Peyer's patch (tissue), 4 donors: ENCODE measurements around the gene LCN2.

Experiments used
- POLR2A ChIP-seq, 2 donors: fragments of 450-650 bp; IDR thresholded peaks; one replicate each; pipeline ENCODE4 v1.5.1; 2017; ENCODE audit warnings: antibody characterized with exemption in 2 of 2, mild to moderate bottlenecking in 2 of 2, moderate library complexity in 2 of 2
- TF ChIP-seq, protein P1 (sequence below), 6 experiments: fragments of 450-650 bp in 4 of 6; fragments of 200-600 bp in 2 of 6; sonication (generic) in 1 of 6; IDR thresholded peaks; one replicate each; pipeline ENCODE4 v1.5.1; 2017 to 2019; ENCODE audit warnings: antibody characterized with exemption in 6 of 6, mild to moderate bottlenecking in 3 of 6, moderate library complexity in 1 of 6

GRCh38 chr9:128168731-128169308, 19.6 kb downstream of the LCN2 start:
- TF ChIP-seq, protein P1, sequence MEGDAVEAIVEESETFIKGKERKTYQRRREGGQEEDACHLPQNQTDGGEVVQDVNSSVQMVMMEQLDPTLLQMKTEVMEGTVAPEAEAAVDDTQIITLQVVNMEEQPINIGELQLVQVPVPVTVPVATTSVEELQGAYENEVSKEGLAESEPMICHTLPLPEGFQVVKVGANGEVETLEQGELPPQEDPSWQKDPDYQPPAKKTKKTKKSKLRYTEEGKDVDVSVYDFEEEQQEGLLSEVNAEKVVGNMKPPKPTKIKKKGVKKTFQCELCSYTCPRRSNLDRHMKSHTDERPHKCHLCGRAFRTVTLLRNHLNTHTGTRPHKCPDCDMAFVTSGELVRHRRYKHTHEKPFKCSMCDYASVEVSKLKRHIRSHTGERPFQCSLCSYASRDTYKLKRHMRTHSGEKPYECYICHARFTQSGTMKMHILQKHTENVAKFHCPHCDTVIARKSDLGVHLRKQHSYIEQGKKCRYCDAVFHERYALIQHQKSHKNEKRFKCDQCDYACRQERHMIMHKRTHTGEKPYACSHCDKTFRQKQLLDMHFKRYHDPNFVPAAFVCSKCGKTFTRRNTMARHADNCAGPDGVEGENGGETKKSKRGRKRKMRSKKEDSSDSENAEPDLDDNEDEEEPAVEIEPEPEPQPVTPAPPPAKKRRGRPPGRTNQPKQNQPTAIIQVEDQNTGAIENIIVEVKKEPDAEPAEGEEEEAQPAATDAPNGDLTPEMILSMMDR (IDR thresholded peaks at IDR 0.05): no peak
- no peak for TF ChIP-seq POLR2A (IDR thresholded peaks at IDR 0.05)
